ENCODE data around the gene CSRP1. TPM values are rescaled to one million over a fixed set of nuclear protein-coding genes. Genes with fewer than 3 reads are reported as not detected.

CSRP1 gene
- total and polyA plus RNA-seq, 2 of the 13 experiments (the other 11 are each of a cell fraction or from before 2014, with no cell fraction given), result 17.7 to 68.9 TPM

GRCh38 chr1:201468501-201468843, 38.5 kb downstream of the CSRP1 start (continued):
- no peak for TF ChIP-seq LRRFIP1 (CRISPR knock-in tag; conservative IDR thresholded peaks at IDR 0.05)
- TF ChIP-seq, protein P1, sequence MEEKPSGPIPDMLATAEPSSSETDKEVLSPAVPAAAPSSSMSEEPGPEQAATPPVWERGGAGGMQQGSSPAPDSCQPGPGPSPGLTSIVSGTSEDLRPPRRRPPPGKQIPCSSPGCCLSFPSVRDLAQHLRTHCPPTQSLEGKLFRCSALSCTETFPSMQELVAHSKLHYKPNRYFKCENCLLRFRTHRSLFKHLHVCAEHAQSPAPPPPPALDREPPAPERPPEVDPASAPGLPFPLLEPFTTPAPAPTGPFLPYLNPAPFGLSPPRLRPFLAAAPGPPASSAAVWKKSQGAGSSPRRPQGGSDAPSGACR (CRISPR knock-in tag; IDR thresholded peaks at IDR 0.05), result 0 out of 2 replicates have a peak, but pooled peaks have one; percentile 38
- TF ChIP-seq ZBTB34 (CRISPR knock-in tag; IDR thresholded peaks at IDR 0.05), result no peak
- TF ChIP-seq, protein P2, sequence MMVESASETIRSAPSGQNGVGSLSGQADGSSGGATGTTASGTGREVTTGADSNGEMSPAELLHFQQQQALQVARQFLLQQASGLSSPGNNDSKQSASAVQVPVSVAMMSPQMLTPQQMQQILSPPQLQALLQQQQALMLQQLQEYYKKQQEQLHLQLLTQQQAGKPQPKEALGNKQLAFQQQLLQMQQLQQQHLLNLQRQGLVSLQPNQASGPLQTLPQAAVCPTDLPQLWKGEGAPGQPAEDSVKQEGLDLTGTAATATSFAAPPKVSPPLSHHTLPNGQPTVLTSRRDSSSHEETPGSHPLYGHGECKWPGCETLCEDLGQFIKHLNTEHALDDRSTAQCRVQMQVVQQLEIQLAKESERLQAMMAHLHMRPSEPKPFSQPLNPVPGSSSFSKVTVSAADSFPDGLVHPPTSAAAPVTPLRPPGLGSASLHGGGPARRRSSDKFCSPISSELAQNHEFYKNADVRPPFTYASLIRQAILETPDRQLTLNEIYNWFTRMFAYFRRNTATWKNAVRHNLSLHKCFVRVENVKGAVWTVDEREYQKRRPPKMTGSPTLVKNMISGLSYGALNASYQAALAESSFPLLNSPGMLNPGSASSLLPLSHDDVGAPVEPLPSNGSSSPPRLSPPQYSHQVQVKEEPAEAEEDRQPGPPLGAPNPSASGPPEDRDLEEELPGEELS (CRISPR knock-in tag; IDR thresholded peaks at IDR 0.05), result no peak
- TF ChIP-seq, protein P3, sequence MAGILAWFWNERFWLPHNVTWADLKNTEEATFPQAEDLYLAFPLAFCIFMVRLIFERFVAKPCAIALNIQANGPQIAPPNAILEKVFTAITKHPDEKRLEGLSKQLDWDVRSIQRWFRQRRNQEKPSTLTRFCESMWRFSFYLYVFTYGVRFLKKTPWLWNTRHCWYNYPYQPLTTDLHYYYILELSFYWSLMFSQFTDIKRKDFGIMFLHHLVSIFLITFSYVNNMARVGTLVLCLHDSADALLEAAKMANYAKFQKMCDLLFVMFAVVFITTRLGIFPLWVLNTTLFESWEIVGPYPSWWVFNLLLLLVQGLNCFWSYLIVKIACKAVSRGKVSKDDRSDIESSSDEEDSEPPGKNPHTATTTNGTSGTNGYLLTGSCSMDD (CRISPR knock-in tag; IDR thresholded peaks at IDR 0.05), result no peak
- TF ChIP-seq ZBTB20 (CRISPR knock-in tag; IDR thresholded peaks at IDR 0.05; ENCODE audit: borderline replicate concordance, low read depth), result no peak; the same call in 1 of the 2 replicates
- TF ChIP-seq FOSL2 (CRISPR knock-in tag; IDR thresholded peaks at IDR 0.05), result no peak
- TF ChIP-seq ZNF782 (CRISPR knock-in tag; IDR thresholded peaks at IDR 0.05; ENCODE audit: borderline replicate concordance), result no peak
- TF ChIP-seq ZNF589 (CRISPR knock-in tag; conservative IDR thresholded peaks at IDR 0.05), result 0 out of 2 replicates have a peak, but pooled peaks have one; percentile 52
- no peak for TF ChIP-seq ZNF546 (CRISPR knock-in tag; conservative IDR thresholded peaks at IDR 0.05)
- no peak for TF ChIP-seq HMG20B (CRISPR knock-in tag; conservative IDR thresholded peaks at IDR 0.05)
- peak; percentile 27; the same call in 1 of the 2 replicates for TF ChIP-seq ZNF672 (CRISPR knock-in tag; IDR thresholded peaks at IDR 0.05)
- no peak for TF ChIP-seq TIGD3 (CRISPR knock-in tag; IDR thresholded peaks at IDR 0.05; ENCODE audit: borderline replicate concordance)
- no peak for TF ChIP-seq KDM4B (CRISPR knock-in tag; IDR thresholded peaks at IDR 0.05)
- no peak for TF ChIP-seq ZSCAN30 (CRISPR knock-in tag; IDR thresholded peaks at IDR 0.05)
- no peak for TF ChIP-seq E2F2 (CRISPR knock-in tag; IDR thresholded peaks at IDR 0.05; ENCODE audit: borderline replicate concordance)
- TF ChIP-seq ZNF746 (CRISPR knock-in tag; IDR thresholded peaks at IDR 0.05), result no peak
- TF ChIP-seq CEBPB (IDR thresholded peaks at IDR 0.05; ENCODE audit: borderline replicate concordance, low read depth, low read length), result no peak
- no peak for TF ChIP-seq DR1 (CRISPR knock-in tag; IDR thresholded peaks at IDR 0.05)
- no peak for TF ChIP-seq GABPA (IDR thresholded peaks at IDR 0.05; ENCODE audit: low read depth, low read length)
- TF ChIP-seq GABPA (CRISPR knock-in tag; IDR thresholded peaks at IDR 0.05; ENCODE audit: low read depth), result peak; percentile 30; the same call in 1 of the 2 replicates
